Measurements from ENCODE around the gene UBE2A.

The UBE2A gene

DNA sequence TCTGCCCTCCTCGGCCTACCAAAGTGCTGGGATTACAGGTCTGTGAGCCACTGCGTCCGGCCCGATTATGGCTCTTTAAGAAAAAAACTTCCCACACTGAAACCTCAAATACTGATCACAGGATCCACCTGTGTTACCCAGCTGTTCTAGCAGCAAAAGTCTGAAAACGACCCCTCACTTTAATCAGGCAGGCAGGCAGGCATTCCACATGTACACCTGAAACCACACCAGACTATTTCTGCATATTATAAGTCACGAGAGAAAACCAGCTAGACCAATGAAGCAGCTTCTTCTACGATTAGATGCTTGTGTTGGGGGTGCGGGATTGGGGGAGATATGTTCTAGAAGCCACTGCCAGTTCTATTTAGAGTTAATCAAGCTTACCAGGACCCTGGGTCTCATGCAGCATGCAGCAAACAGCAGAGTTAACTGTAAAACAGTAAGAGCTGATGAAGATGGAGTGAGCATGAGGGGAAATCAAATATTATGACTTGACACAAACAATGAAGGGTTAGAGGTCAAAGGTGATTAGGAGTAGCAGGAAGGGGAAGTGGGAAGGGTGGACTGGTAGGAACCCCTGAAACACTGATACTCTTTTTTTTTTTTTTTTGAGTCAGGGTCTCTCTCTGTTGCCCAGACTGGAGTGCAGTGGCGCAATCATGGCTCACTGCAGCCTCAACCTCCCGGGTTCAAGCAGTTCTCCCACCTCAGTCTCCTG, 50.7 kb downstream of the UBE2A start:
- TF ChIP-seq, protein P1, sequence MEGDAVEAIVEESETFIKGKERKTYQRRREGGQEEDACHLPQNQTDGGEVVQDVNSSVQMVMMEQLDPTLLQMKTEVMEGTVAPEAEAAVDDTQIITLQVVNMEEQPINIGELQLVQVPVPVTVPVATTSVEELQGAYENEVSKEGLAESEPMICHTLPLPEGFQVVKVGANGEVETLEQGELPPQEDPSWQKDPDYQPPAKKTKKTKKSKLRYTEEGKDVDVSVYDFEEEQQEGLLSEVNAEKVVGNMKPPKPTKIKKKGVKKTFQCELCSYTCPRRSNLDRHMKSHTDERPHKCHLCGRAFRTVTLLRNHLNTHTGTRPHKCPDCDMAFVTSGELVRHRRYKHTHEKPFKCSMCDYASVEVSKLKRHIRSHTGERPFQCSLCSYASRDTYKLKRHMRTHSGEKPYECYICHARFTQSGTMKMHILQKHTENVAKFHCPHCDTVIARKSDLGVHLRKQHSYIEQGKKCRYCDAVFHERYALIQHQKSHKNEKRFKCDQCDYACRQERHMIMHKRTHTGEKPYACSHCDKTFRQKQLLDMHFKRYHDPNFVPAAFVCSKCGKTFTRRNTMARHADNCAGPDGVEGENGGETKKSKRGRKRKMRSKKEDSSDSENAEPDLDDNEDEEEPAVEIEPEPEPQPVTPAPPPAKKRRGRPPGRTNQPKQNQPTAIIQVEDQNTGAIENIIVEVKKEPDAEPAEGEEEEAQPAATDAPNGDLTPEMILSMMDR (IDR thresholded peaks at IDR 0.05; ENCODE audit: borderline replicate concordance, control extremely low read depth, extremely low read depth, insufficient read depth, missing control alignments): no peak
- DNase-seq (ENCODE audit: low spot score): no peak
- in situ Hi-C loops (cut with MboI; ENCODE audit: low sequenced_read_pairs, unreplicated experiment): no loop called here

DNA sequence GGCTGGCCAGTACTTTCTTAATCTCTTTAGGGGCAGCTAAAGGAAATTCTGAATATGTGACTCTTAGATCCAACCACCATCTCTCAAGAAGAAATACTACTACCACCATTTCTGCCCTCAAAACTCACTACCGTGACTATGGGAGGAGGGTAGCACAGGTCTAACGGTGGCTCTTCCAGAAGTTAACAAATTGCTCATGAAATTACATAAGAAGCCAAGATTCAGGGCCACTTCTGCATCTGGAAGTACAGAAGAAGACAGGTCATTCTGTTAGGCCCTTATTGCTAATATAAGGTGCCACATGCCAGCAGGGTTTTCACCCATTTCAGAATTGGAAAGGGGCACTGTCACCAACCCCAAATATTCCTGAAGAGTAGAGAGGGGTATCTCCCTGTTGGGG, 51.5 kb downstream of the UBE2A start:
- TF ChIP-seq, protein P1 (IDR thresholded peaks at IDR 0.05; ENCODE audit: borderline replicate concordance, control extremely low read depth, extremely low read depth, insufficient read depth, missing control alignments): no peak
- DNase-seq (ENCODE audit: low spot score): no peak
- in situ Hi-C loops (cut with MboI; ENCODE audit: low sequenced_read_pairs, unreplicated experiment): no loop called here
